Measurements from ENCODE around the gene HMGCL. TPM values are rescaled to one million over a fixed set of nuclear protein-coding genes. Genes with fewer than 3 reads are reported as not detected.
"Not testable (repeated sequence)": the region's sequence is repeated elsewhere in the genome, so short reads cannot be mapped to it uniquely, and the experiment has no call there.

HMGCL gene
- total RNA-seq, 4 donors from 2014 or later = 35.8 to 84.3 (median 57.0) TPM

GRCh38 chr1:23788695-23789094, 36.5 kb downstream of the HMGCL start:
- H3K4me3 ChIP-seq (replicated peaks in 1 of 3) = no peak overlapping the region
- peaks cover 12 to 21% of the 10 kb centered on the region in 2 donors for H3K36me3 ChIP-seq
- H3K27ac ChIP-seq = no peak overlapping the region
- intact Hi-C loops (cut with DNase I) = no loop called here
- peaks cover 13 to 18% of the 10 kb centered on the region in 2 donors for H3K4me1 ChIP-seq
- no peak for TF ChIP-seq POLR2A (IDR thresholded peaks at IDR 0.05)
- no peak for TF ChIP-seq CTCF (IDR thresholded peaks at IDR 0.05)
- H3K9me3 ChIP-seq = no peaks in the 10 kb centered on the region
- H3K27me3 ChIP-seq = no peaks in the 10 kb centered on the region
- 96 to 100% methylated on average over 3 of the region's 3 CpGs for WGBS, 2 donors
- no peak for DNase-seq

- Histone ChIP-seq H3K36me3 (peaks cover 14 to 23% of the 10 kb centered on the region in 2 donors), H3K27ac (no peak overlapping the region), H3K9me3 (no peaks in the 10 kb centered on the region), H3K4me3 (replicated peaks in 1 of 3) (no peak overlapping the region), H3K27me3 (no peaks in the 10 kb centered on the region), H3K4me1 (peaks cover 10% of the 10 kb centered on the region in 2 donors)
- DNase-seq = no peak
- intact Hi-C loops (cut with DNase I) = no loop called here
- 90 to 96% methylated on average over 3 of the region's 3 CpGs for WGBS, 2 donors
- TF ChIP-seq POLR2A (IDR thresholded peaks at IDR 0.05) (no peak), CTCF (IDR thresholded peaks at IDR 0.05) (no peak)
Measured at GRCh38 chr1:23787701-23788100, 37.5 kb downstream of the HMGCL start.

GRCh38 chr1:23784846-23785245, 40.4 kb downstream of the HMGCL start:
- Histone ChIP-seq H3K36me3 (peaks cover 14 to 23% of the 10 kb centered on the region in 2 donors), H3K27ac (no peak overlapping the region), H3K4me3 (replicated peaks in 1 of 3) (no peak overlapping the region), H3K4me1 (no peaks in the 10 kb centered on the region), H3K27me3 (no peaks in the 10 kb centered on the region), H3K9me3 (no peaks in the 10 kb centered on the region)
- TF ChIP-seq CTCF (IDR thresholded peaks at IDR 0.05) = no peak
- no peak for TF ChIP-seq POLR2A (IDR thresholded peaks at IDR 0.05)
- 87 to 92% methylated on average over 4 of the region's 4 CpGs for WGBS, 2 donors
- DNase-seq = no peak
- intact Hi-C loops (cut with DNase I) = no loop called here

DNA sequence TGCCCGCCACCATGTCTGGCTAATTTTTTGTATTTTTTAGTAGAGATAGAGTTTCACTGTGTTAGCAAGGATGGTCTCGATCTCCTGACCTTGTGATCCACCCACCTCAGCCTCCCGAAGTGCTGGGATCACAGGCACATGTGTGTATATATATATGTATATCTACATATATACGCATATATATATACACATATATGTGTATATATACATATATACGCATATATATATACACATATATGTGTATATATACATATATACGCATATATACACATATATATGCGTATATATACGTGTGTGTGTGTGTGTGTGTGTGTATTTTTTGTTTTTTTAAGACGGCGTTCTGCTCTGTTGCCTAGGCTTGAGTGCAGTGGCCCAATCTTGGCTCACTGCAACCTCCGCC, 42.1 kb downstream of the HMGCL start:
- intact Hi-C loops (cut with DNase I); H3K27ac ChIP-seq; H3K4me3 ChIP-seq (replicated peaks in 1 of 3); H3K9me3 ChIP-seq; H3K4me1 ChIP-seq; DNase-seq; H3K27me3 ChIP-seq: not testable (repeated sequence)
- WGBS, 2 donors = 92 to 95% methylated on average over 11 of the region's 11 CpGs
- H3K36me3 ChIP-seq = peaks cover 14 to 23% of the 10 kb centered on the region in 2 donors

GRCh38 chr1:23779826-23780371, 45.3 kb downstream of the HMGCL start:
- H3K4me1 ChIP-seq = peaks cover 16 to 22% of the 10 kb centered on the region in 2 donors
- DNase-seq = no peak
- H3K36me3 ChIP-seq = peaks cover 2 to 3% of the 10 kb centered on the region in 2 donors
- TF ChIP-seq POLR2A (IDR thresholded peaks at IDR 0.05) = no peak
- no peak for TF ChIP-seq CTCF (IDR thresholded peaks at IDR 0.05)
- intact Hi-C loops (cut with DNase I) = loop anchor here (10.0 kb wide), 1 partner anchor 85 kb away; the partner anchor contains the start of gene FUCA1
- 80 to 86% methylated on average over 3 of the region's 3 CpGs for WGBS, 2 donors
- no peak overlapping the region for H3K4me3 ChIP-seq (replicated peaks in 1 of 3)
- H3K9me3 ChIP-seq = no peaks in the 10 kb centered on the region
- H3K27me3 ChIP-seq = no peaks in the 10 kb centered on the region
- H3K27ac ChIP-seq = no peak overlapping the region

All from thyroid gland (tissue), 4 donors.